ENCODE data around the gene JMJD8.

- TF ChIP-seq CTCF (IDR thresholded peaks at IDR 0.05; ENCODE audit: insufficient read depth, low read length, poor library complexity, severe bottlenecking) (no peak), EZH2phosphoT487 (conservative IDR thresholded peaks at IDR 0.05; ENCODE audit: low read length) (no peak)
These were observed 18.2 kb upstream of the JMJD8 start for GRCh38 chr16:702341-702740.

Data from SU-DHL-6 (cell line).